Gastrocnemius medialis (tissue), 4 donors: ENCODE results near the gene GADD45B. TPM values are rescaled to one million over a fixed set of nuclear protein-coding genes. Genes with fewer than 3 reads are reported as not detected.
"Not testable (repeated sequence)": the region's sequence is repeated elsewhere in the genome, so short reads cannot be mapped to it uniquely, and the experiment has no call there.

Experiments
- ATAC-seq, 2 donors: fragments of 150-250 bp; one replicate each; pipeline ENCODE4 v1.9.1; 2016
- DNase-seq, 2 donors: peaks; one replicate each; pipeline ENCODE4 v3.0.0-alpha.2; 2019
- H3K27ac ChIP-seq, 4 donors: fragments of 200-600 bp; sonication (generic); 1 replicate in 1 of 4; 2 replicates in 3 of 4; pipeline ENCODE4 v1.5.1; 2016 to 2018; ENCODE audit warnings: mild to moderate bottlenecking in 2 of 4, moderate library complexity in 1 of 4
- H3K27me3 ChIP-seq, 3 donors: fragments of 200-600 bp; sonication (generic) in 2 of 3; 1 replicate in 1 of 3; 2 replicates in 2 of 3; pipeline versions ENCODE4 v1.5.1 to v1.6.0; 2016 to 2019; ENCODE audit warnings: mild to moderate bottlenecking in 1 of 3, moderate library complexity in 1 of 3
- H3K36me3 ChIP-seq, 2 donors: fragments of 200-600 bp; sonication (generic) in 1 of 2; one replicate each; pipeline ENCODE4 v1.5.1; 2017 to 2018
- H3K4me1 ChIP-seq, 2 donors: fragments of 200-600 bp; sonication (generic) in 1 of 2; one replicate each; pipeline ENCODE4 v1.5.1; 2016 to 2017; ENCODE audit warnings: mild to moderate bottlenecking in 2 of 2
- H3K4me3 ChIP-seq, 4 donors: fragments of 200-600 bp; sonication (generic) in 3 of 4; 1 replicate in 1 of 4; 2 replicates in 3 of 4; pipeline ENCODE4 v1.5.1; 2016 to 2019; ENCODE audit warnings: mild to moderate bottlenecking in 2 of 4
- H3K9me3 ChIP-seq, 3 donors: fragments of 200-600 bp; sonication (generic) in 2 of 3; 1 replicate in 1 of 3; 2 replicates in 2 of 3; pipeline ENCODE4 v1.5.1; 2016 to 2019
- CTCF ChIP-seq, 5 experiments: fragments of 450-650 bp in 3 of 5; fragments of 200-600 bp in 2 of 5; sonication (generic) in 2 of 5; IDR thresholded peaks in 4 of 5; conservative IDR thresholded peaks in 1 of 5; 1 replicate in 4 of 5; 2 replicates in 1 of 5; pipeline ENCODE4 v1.5.1; 2016 to 2019; ENCODE audit warnings: antibody characterized with exemption in 5 of 5, mild to moderate bottlenecking in 3 of 5, moderate library complexity in 3 of 5
- POLR2A ChIP-seq, 2 donors: fragments of 450-650 bp; IDR thresholded peaks; one replicate each; pipeline ENCODE4 v1.6.1; 2017; ENCODE audit warnings: antibody characterized with exemption in 2 of 2, mild to moderate bottlenecking in 2 of 2, moderate library complexity in 2 of 2
- in situ Hi-C, 4 donors: fragments of 200-750 bp; cut with MboI; loops; one replicate each; pipeline versions ENCODE4 v1.15.0 to v1.8.0; 2017; ENCODE audit warnings: low sequenced_read_pairs in 4 of 4
- intact Hi-C: fragments of 100-400 bp; cut with DNase I; formaldehyde crosslinking; loops from one replicate; pipeline ENCODE4 v1.15.1; 2023; ENCODE audit warnings: low total_unique reads
- total RNA-seq, 4 donors: library from RNA; depleted of rRNA; stranded (reverse); fragments of >200 nt; gene quantifications; one replicate each; pipeline versions ENCODE4 v1.1.0 to v1.2.3, GENCODE V29; 2016

The GADD45B gene
- total RNA-seq, 4 donors from 2014 or later, result 32.2 to 48.7 (median 41.7) TPM

- intact Hi-C loops (no loop called here), in situ Hi-C loops (no loop called here)
- Histone ChIP-seq H3K4me3 (no peak overlapping the region), H3K27me3 (no peaks in the 10 kb centered on the region), H3K4me1 (peaks cover 10 to 29% of the 10 kb centered on the region in 2 donors), H3K36me3 (no peaks in the 10 kb centered on the region), H3K27ac (no peak overlapping the region), H3K9me3 (no peaks in the 10 kb centered on the region)
- DNase-seq (no peak), ATAC-seq (no peak)
- TF ChIP-seq POLR2A (IDR thresholded peaks at IDR 0.05) (no peak), CTCF (IDR thresholded peaks at IDR 0.05 in 4 of 5, conservative IDR thresholded peaks at IDR 0.05 in 1 of 5) (no peak)
These were observed 17.9 kb upstream of the GADD45B start for GRCh38 chr19:2458054-2458453.

GRCh38 chr19:2458776-2459175 is 17.2 kb upstream of the GADD45B start:
- peaks cover 10 to 29% of the 10 kb centered on the region in 2 donors for H3K4me1 ChIP-seq
- ATAC-seq, DNase-seq, H3K9me3 ChIP-seq, in situ Hi-C loops, H3K27me3 ChIP-seq, H3K4me3 ChIP-seq, H3K27ac ChIP-seq, H3K36me3 ChIP-seq, intact Hi-C loops: not testable (repeated sequence)

- no peak overlapping the region for H3K4me3 ChIP-seq
- in situ Hi-C loops (loop anchor here in 2 of 4 donors (10.0 kb wide), 2 partner anchors 125 to 155 kb away; no protein-coding TSS in a partner anchor), intact Hi-C loops (no loop called here)
- H3K36me3 ChIP-seq, result no peaks in the 10 kb centered on the region
- H3K27me3 ChIP-seq, result no peaks in the 10 kb centered on the region
- no peak for DNase-seq
- no peak overlapping the region for H3K27ac ChIP-seq
- H3K4me1 ChIP-seq, result peaks cover 10 to 27% of the 10 kb centered on the region in 2 donors
- no peak for ATAC-seq
- no peaks in the 10 kb centered on the region for H3K9me3 ChIP-seq
- TF ChIP-seq CTCF (IDR thresholded peaks at IDR 0.05 in 4 of 5, conservative IDR thresholded peaks at IDR 0.05 in 1 of 5) (no peak), POLR2A (IDR thresholded peaks at IDR 0.05) (no peak)
These were observed 15.7 kb upstream of the GADD45B start for GRCh38 chr19:2460245-2460644.

- peaks cover 3 to 16% of the 10 kb centered on the region in 2 donors for H3K4me1 ChIP-seq
- peak in 1 of 2 donors; percentile 36 for ATAC-seq
- no peaks in the 10 kb centered on the region for H3K9me3 ChIP-seq
- peak in 1 of 5 experiments; percentile 30 for TF ChIP-seq CTCF (IDR thresholded peaks at IDR 0.05 in 4 of 5, conservative IDR thresholded peaks at IDR 0.05 in 1 of 5)
- TF ChIP-seq POLR2A (IDR thresholded peaks at IDR 0.05), result no peak
- intact Hi-C loops (no loop called here), in situ Hi-C loops (loop anchor here in 2 of 4 donors (10.0 kb wide), 2 partner anchors 123 to 153 kb away; no protein-coding TSS in a partner anchor)
- no peak for DNase-seq
- peak overlapping the region in 1 of 4 donors; percentile 29 for H3K27ac ChIP-seq
- H3K36me3 ChIP-seq, result no peaks in the 10 kb centered on the region
- H3K27me3 ChIP-seq, result no peaks in the 10 kb centered on the region
- H3K4me3 ChIP-seq, result peak overlapping the region; percentile 57 to 86 (median 68)
These were observed 13.9 kb upstream of the GADD45B start for GRCh38 chr19:2461751-2462634.
